ENCODE data around the gene KRTAP10-1. TPM values are rescaled to one million over a fixed set of nuclear protein-coding genes. Genes with fewer than 3 reads are reported as not detected.

Gene KRTAP10-1
- total and polyA plus RNA-seq, 2 of the 13 experiments (the other 11 are each of a cell fraction or from before 2014, with no cell fraction given) = not detected

- Histone ChIP-seq H3K4me1 (ENCODE audit: insufficient read depth, low read length) (peaks cover 10% of the 10 kb centered on the region), H4K20me1 (ENCODE audit: insufficient read depth, low read length) (no peaks in the 10 kb centered on the region), H3K27ac (ENCODE audit: extremely low read length, insufficient read depth, low read length) (no peak overlapping the region), H3K9me3 (ENCODE audit: low read length) (peaks cover 9% of the 10 kb centered on the region), H3K9ac (ENCODE audit: insufficient read depth, low read depth, low read length) (no peak overlapping the region), H2AFZ (ENCODE audit: low read length) (no peak overlapping the region), H3K27me3 (ENCODE audit: control insufficient read depth in 1 of 2, insufficient read depth in 2 of 2, low read length in 2 of 2) (no peaks in the 10 kb centered on the region; a peak in 1 of 5 replicates), H3K4me2 (ENCODE audit: low read depth, low read length) (no peak overlapping the region), H3K79me2 (ENCODE audit: insufficient read depth, low read length) (no peaks in the 10 kb centered on the region), H3K36me3 (replicated peaks in 1 of 2; ENCODE audit: control insufficient read depth in 1 of 2, insufficient read depth in 2 of 2, low read length in 2 of 2) (no peaks in the 10 kb centered on the region), H3K4me3 (replicated peaks in 1 of 3; ENCODE audit: insufficient read depth in 1 of 3, low read depth in 2 of 3, low read length in 3 of 3) (no peak overlapping the region)
- CTCF ChIA-PET (ENCODE audit: low intra/inter-chr PET ratio, low total read pairs) = no interaction called here
- in situ Hi-C loops (cut with HindIII; ENCODE audit: extremely low pct_ligation_motif_present, low pct_unique_long_range_greater_than_20kb) (no loop called here), intact Hi-C loops (cut with micrococcal nuclease; ENCODE audit: unreplicated experiment) (no loop called here)
- 48% methylated on average over 10 of the region's 12 CpGs for WGBS (ENCODE audit: low lambda C conversion rate)
- TF ChIP-seq ARHGAP35 (CRISPR knock-in tag; IDR thresholded peaks at IDR 0.05; ENCODE audit: borderline replicate concordance) (no peak), SMAD1 (CRISPR knock-in tag; IDR thresholded peaks at IDR 0.05; ENCODE audit: borderline replicate concordance, low read depth) (no peak), ZFYVE20 (CRISPR knock-in tag; IDR thresholded peaks at IDR 0.05; ENCODE audit: borderline replicate concordance, low read depth) (no peak), ARID3A (IDR thresholded peaks at IDR 0.05; ENCODE audit: low read depth, low read length) (no peak), TCF12 (IDR thresholded peaks at IDR 0.05) (no peak), TCF12 (CRISPR knock-in tag; IDR thresholded peaks at IDR 0.05) (no peak), ZKSCAN8 (CRISPR knock-in tag; IDR thresholded peaks at IDR 0.05; ENCODE audit: borderline replicate concordance) (no peak), U2AF1 (optimal IDR thresholded peaks at IDR 0.05; ENCODE audit: low read depth, low read length) (no peak), HNF1A (IDR thresholded peaks at IDR 0.05; ENCODE audit: low read depth) (no peak), HNF1A (CRISPR knock-in tag; IDR thresholded peaks at IDR 0.05; ENCODE audit: borderline replicate concordance) (no peak), CSRNP1 (CRISPR knock-in tag; IDR thresholded peaks at IDR 0.05) (no peak), E2F2 (CRISPR knock-in tag; IDR thresholded peaks at IDR 0.05; ENCODE audit: borderline replicate concordance) (no peak), ELF1 (CRISPR knock-in tag; IDR thresholded peaks at IDR 0.05) (no peak), MXI1 (IDR thresholded peaks at IDR 0.05; ENCODE audit: borderline replicate concordance, low read depth, low read length) (no peak), GFI1 (CRISPR knock-in tag; IDR thresholded peaks at IDR 0.05; ENCODE audit: borderline replicate concordance) (no peak), GABPA (IDR thresholded peaks at IDR 0.05; ENCODE audit: low read depth, low read length) (no peak), GABPA (CRISPR knock-in tag; IDR thresholded peaks at IDR 0.05; ENCODE audit: low read depth) (no peak), ZNF446 (CRISPR knock-in tag; IDR thresholded peaks at IDR 0.05) (no peak)
- DNase-seq (ENCODE audit: low spot score) (no peak), ATAC-seq (no peak; the same call in 1 of the 3 replicates), FAIRE-seq (no peak)
- POLR2A ChIA-PET = no interaction called here
- no TSS peak for BruUV-seq (replicated peaks)
Observed at GRCh38 chr21:44568261-44568660, 28.3 kb upstream of the KRTAP10-1 start.

Measured in HepG2 (cell line).